Colonic mucosa (tissue), 4 donors: ENCODE results near the gene DHX57. TPM values are rescaled to one million over a fixed set of nuclear protein-coding genes. Genes with fewer than 3 reads are reported as not detected.
"Not testable (repeated sequence)": the region's sequence is repeated elsewhere in the genome, so short reads cannot be mapped to it uniquely, and the experiment has no call there.

Experiments used
- DNase-seq: peaks from one replicate; pipeline ENCODE4 v3.0.0-alpha.2; 2020
- H3K27ac ChIP-seq: fragments of 200-600 bp; one replicate; pipeline ENCODE4 v1.8.0; 2021
- H3K27me3 ChIP-seq: fragments of 200-600 bp; one replicate; pipeline ENCODE4 v1.8.0; 2021
- H3K36me3 ChIP-seq: fragments of 200-600 bp; one replicate; pipeline ENCODE4 v1.8.0; 2021
- H3K4me1 ChIP-seq: fragments of 200-600 bp; one replicate; pipeline ENCODE4 v1.8.0; 2021; ENCODE audit warnings: mild to moderate bottlenecking
- H3K4me3 ChIP-seq: fragments of 200-600 bp; one replicate; pipeline ENCODE4 v1.8.0; 2021
- H3K9ac ChIP-seq, 2 donors: one replicate each; pipeline ENCODE4 v1.7.0; 2013; ENCODE audit warnings: control low read depth in 2 of 2, low read depth in 2 of 2, low read length in 2 of 2
- H3K9me3 ChIP-seq: fragments of 200-600 bp; one replicate; pipeline ENCODE4 v1.8.0; 2021
- CTCF ChIP-seq: fragments of 200-600 bp; IDR thresholded peaks from one replicate; pipeline ENCODE4 v1.8.0; 2022; ENCODE audit warnings: antibody characterized with exemption, mild to moderate bottlenecking
- intact Hi-C: fragments of 100-400 bp; cut with DNase I; formaldehyde crosslinking; loops from one replicate; pipeline ENCODE4 v1.14.1; 2022
- total RNA-seq, 2 donors: library from RNA; stranded (reverse); fragmentation: NEBNext Ultra II Directional in 1 of 2; extraction: Animal tissue kit (Norgen Biotek cat#: 25700) in 1 of 2; gene quantifications; one replicate each; pipeline ENCODE4 v1.2.1, GENCODE V29; 2021
- donor health status: healthy.
- donor health status: DM: no; HTN: no; CAD: no.
- donor health status: DM: no; HTN: no; CAD: no.

DHX57 gene
- total RNA-seq, 2 donors from 2014 or later, result 7.9 to 14.7 TPM

GRCh38 chr2:38806015-38806732, 69.6 kb downstream of the DHX57 start:
- no peak for TF ChIP-seq CTCF
- no peaks in the 10 kb centered on the region for H3K36me3 ChIP-seq
- no peaks in the 10 kb centered on the region for H3K4me1 ChIP-seq
- H3K9me3 ChIP-seq, result no peaks in the 10 kb centered on the region
- H3K27ac ChIP-seq, result no peak overlapping the region
- intact Hi-C loops, result no loop called here
- H3K27me3 ChIP-seq, result no peaks in the 10 kb centered on the region
- no peak overlapping the region for H3K9ac ChIP-seq
- no peak overlapping the region for H3K4me3 ChIP-seq
- no peak for DNase-seq

- Histone ChIP-seq H3K27ac (no peak overlapping the region), H3K9ac (no peak overlapping the region), H3K9me3 (no peaks in the 10 kb centered on the region), H3K36me3 (no peaks in the 10 kb centered on the region), H3K4me1 (no peaks in the 10 kb centered on the region), H3K4me3 (no peak overlapping the region), H3K27me3 (no peaks in the 10 kb centered on the region)
- no peak for DNase-seq
- no peak for TF ChIP-seq CTCF
- intact Hi-C loops, result no loop called here
Observed at GRCh38 chr2:38797953-38798352, 77.8 kb downstream of the DHX57 start.

GRCh38 chr2:38797250-38797676, 78.5 kb downstream of the DHX57 start:
- TF ChIP-seq CTCF, result no peak
- Histone ChIP-seq H3K27ac (no peak overlapping the region), H3K4me3 (no peak overlapping the region), H3K4me1 (no peaks in the 10 kb centered on the region), H3K9ac (no peak overlapping the region), H3K36me3 (no peaks in the 10 kb centered on the region), H3K9me3 (no peaks in the 10 kb centered on the region), H3K27me3 (no peaks in the 10 kb centered on the region)
- intact Hi-C loops, result no loop called here
- no peak for DNase-seq

- H3K27ac ChIP-seq, H3K27me3 ChIP-seq, H3K9ac ChIP-seq, H3K4me3 ChIP-seq, H3K9me3 ChIP-seq, H3K4me1 ChIP-seq, intact Hi-C loops, DNase-seq, H3K36me3 ChIP-seq: not testable (repeated sequence)
Observed at GRCh38 chr2:38795016-38795415, 80.7 kb downstream of the DHX57 start.

GRCh38 chr2:38794235-38794946, 81.3 kb downstream of the DHX57 start:
- no peaks in the 10 kb centered on the region for H3K9me3 ChIP-seq
- H3K27ac ChIP-seq, result no peak overlapping the region
- TF ChIP-seq CTCF, result no peak
- H3K27me3 ChIP-seq, result no peaks in the 10 kb centered on the region
- H3K9ac ChIP-seq, result no peak overlapping the region
- no peaks in the 10 kb centered on the region for H3K4me1 ChIP-seq
- intact Hi-C loops, result no loop called here
- H3K36me3 ChIP-seq, result no peaks in the 10 kb centered on the region
- no peak overlapping the region for H3K4me3 ChIP-seq
- no peak for DNase-seq

- no peak for DNase-seq
- no peak overlapping the region for H3K27ac ChIP-seq
- intact Hi-C loops, result no loop called here
- H3K4me1 ChIP-seq, result no peaks in the 10 kb centered on the region
- no peak for TF ChIP-seq CTCF
- H3K9ac ChIP-seq, result no peak overlapping the region
- no peaks in the 10 kb centered on the region for H3K36me3 ChIP-seq
- H3K27me3 ChIP-seq, result no peaks in the 10 kb centered on the region
- no peaks in the 10 kb centered on the region for H3K9me3 ChIP-seq
- no peak overlapping the region for H3K4me3 ChIP-seq
Observed at GRCh38 chr2:38793511-38793910, 82.2 kb downstream of the DHX57 start.
